HepG2 (cell line): ENCODE data around the gene SMAD7. TPM values are rescaled to one million over a fixed set of nuclear protein-coding genes. Genes with fewer than 3 reads are reported as not detected.

Experiments
- BHLHE40 ChIP-seq: IDR thresholded peaks from 2 replicates; pipeline ENCODE4 v1.6.1; 2011; ENCODE audit warnings: low read length, improper control_type of control experiment
- CEBPG ChIP-seq: IDR thresholded peaks from 2 replicates; pipeline ENCODE4 v1.6.1; 2016
- GLI4 ChIP-seq: sonication (generic); formaldehyde crosslinking; IDR thresholded peaks from 2 replicates; pipeline ENCODE4 v1.5.1; 2020; ENCODE audit warnings: missing genetic modification reagents, mild to moderate bottlenecking, moderate library complexity, borderline replicate concordance
- NCOA5 ChIP-seq: sonication (generic); formaldehyde crosslinking; IDR thresholded peaks from 2 replicates; pipeline ENCODE4 v1.4.0; 2020; ENCODE audit warnings: missing genetic modification reagents
- RFXAP ChIP-seq: sonication (generic); formaldehyde crosslinking; IDR thresholded peaks from 2 replicates; pipeline ENCODE4 v1.4.0; 2020; ENCODE audit warnings: missing genetic modification reagents, borderline replicate concordance
- TEAD3 ChIP-seq: optimal IDR thresholded peaks from 2 replicates; pipeline ENCODE3; 2016; ENCODE audit warnings: borderline replicate concordance
- ZNF121 ChIP-seq: sonication (generic); formaldehyde crosslinking; IDR thresholded peaks from 2 replicates; pipeline ENCODE4 v1.5.0; 2020; ENCODE audit warnings: mild to moderate bottlenecking, missing genetic modification reagents
- ZNF274 ChIP-seq: sonication (generic); formaldehyde crosslinking; IDR thresholded peaks from 2 replicates; pipeline ENCODE4 v1.5.1; 2020; ENCODE audit warnings: mild to moderate bottlenecking, missing genetic modification reagents
- ZNF577 ChIP-seq: sonication (generic); formaldehyde crosslinking; IDR thresholded peaks from 2 replicates; pipeline ENCODE4 v1.4.0; 2020; ENCODE audit warnings: mild to moderate bottlenecking, low read depth, missing genetic modification reagents, borderline replicate concordance
- polyA plus RNA-seq, 8 experiments: library from polyadenylated mRNA; depleted of rRNA in 3 of 8; stranded (reverse) in 7 of 8; unstranded in 1 of 8; fragments of >200 nt; fragmentation: Illumina TruSeq in 4 of 8; extraction: Trizol in 4 of 8; gene quantifications; 2 replicates each; pipeline versions ENCODE4 v1.2.1 to v1.2.3, GENCODE V29; 2011 to 2016; ENCODE audit warnings: low read depth in 4 of 8, missing spikeins in 1 of 8, mixed read lengths in 1 of 8; ENCODE audit not compliant: insufficient read depth in 1 of 8
- total RNA-seq, 5 experiments: library from RNA; depleted of rRNA; stranded (reverse); fragments of >200 nt; fragmentation: Illumina TruSeq; extraction: Trizol; gene quantifications; 2 replicates each; pipeline ENCODE4 v1.2.3, GENCODE V29; 2016; ENCODE audit warnings: low read depth in 1 of 5
- TF ChIP-seq, protein P1 (sequence below), 2 experiments: sonication (generic) in 1 of 2; formaldehyde crosslinking in 1 of 2; IDR thresholded peaks; 2 replicates each; pipeline versions ENCODE4 v1.4.0 to v1.6.1; 2016 to 2020; ENCODE audit warnings: borderline replicate concordance in 1 of 2, low read depth in 1 of 2, mild to moderate bottlenecking in 1 of 2, missing genetic modification reagents in 1 of 2
- TF ChIP-seq, protein P2 (sequence below): sonication (generic); formaldehyde crosslinking; IDR thresholded peaks from 2 replicates; pipeline ENCODE4 v1.8.1; 2022; ENCODE audit warnings: low read depth, mild to moderate bottlenecking, missing genetic modification reagents

The SMAD7 gene
- total and polyA plus RNA-seq, 2 of the 13 experiments (the other 11 are each of a cell fraction or from before 2014, with no cell fraction given): 17.4 to 24.7 TPM

DNA sequence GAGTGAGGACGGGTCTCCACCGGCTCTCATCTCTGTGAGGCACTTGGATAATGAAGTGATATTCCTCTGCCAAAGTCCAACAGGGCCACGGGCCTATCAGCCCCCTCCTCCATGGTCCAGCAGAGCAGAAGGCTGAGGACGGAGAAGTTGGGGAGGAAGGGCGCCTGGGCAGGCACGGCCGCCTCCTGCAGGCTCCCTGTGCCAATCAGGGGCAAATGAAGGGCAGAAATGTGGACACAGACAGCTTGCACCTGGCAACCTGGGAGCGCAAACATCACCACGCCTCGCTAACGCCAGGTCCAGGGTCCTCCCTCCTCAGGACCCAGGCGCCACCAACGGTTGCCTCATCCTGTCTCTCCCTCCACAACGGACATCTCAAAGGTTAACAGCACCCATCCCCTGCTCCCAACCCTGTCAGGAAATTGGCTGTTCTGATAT, 24.3 kb downstream of the SMAD7 start (continued):
- no peak for TF ChIP-seq ZNF274 (CRISPR knock-in tag)
- TF ChIP-seq ZNF121: no peak
- TF ChIP-seq CEBPG: peak; percentile 94
- TF ChIP-seq BHLHE40: no peak
- TF ChIP-seq GLI4 (CRISPR knock-in tag): no peak
- TF ChIP-seq, protein P1, sequence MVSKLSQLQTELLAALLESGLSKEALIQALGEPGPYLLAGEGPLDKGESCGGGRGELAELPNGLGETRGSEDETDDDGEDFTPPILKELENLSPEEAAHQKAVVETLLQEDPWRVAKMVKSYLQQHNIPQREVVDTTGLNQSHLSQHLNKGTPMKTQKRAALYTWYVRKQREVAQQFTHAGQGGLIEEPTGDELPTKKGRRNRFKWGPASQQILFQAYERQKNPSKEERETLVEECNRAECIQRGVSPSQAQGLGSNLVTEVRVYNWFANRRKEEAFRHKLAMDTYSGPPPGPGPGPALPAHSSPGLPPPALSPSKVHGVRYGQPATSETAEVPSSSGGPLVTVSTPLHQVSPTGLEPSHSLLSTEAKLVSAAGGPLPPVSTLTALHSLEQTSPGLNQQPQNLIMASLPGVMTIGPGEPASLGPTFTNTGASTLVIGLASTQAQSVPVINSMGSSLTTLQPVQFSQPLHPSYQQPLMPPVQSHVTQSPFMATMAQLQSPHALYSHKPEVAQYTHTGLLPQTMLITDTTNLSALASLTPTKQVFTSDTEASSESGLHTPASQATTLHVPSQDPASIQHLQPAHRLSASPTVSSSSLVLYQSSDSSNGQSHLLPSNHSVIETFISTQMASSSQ (IDR thresholded peaks at IDR 0.05; ENCODE audit: low read depth): 0 out of 2 replicates have a peak, but pooled peaks have one; percentile 47
- TF ChIP-seq, protein P1 (CRISPR knock-in tag; IDR thresholded peaks at IDR 0.05; ENCODE audit: borderline replicate concordance): peak; percentile 89
- TF ChIP-seq, protein P2, sequence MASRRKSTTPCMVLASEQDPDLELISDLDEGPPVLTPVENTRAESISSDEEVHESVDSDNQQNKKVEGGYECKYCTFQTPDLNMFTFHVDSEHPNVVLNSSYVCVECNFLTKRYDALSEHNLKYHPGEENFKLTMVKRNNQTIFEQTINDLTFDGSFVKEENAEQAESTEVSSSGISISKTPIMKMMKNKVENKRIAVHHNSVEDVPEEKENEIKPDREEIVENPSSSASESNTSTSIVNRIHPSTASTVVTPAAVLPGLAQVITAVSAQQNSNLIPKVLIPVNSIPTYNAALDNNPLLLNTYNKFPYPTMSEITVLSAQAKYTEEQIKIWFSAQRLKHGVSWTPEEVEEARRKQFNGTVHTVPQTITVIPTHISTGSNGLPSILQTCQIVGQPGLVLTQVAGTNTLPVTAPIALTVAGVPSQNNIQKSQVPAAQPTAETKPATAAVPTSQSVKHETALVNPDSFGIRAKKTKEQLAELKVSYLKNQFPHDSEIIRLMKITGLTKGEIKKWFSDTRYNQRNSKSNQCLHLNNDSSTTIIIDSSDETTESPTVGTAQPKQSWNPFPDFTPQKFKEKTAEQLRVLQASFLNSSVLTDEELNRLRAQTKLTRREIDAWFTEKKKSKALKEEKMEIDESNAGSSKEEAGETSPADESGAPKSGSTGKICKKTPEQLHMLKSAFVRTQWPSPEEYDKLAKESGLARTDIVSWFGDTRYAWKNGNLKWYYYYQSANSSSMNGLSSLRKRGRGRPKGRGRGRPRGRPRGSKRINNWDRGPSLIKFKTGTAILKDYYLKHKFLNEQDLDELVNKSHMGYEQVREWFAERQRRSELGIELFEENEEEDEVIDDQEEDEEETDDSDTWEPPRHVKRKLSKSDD (CRISPR knock-in tag): no peak
- TF ChIP-seq RFXAP: 0 out of 2 replicates have a peak, but pooled peaks have one; percentile 50
- TF ChIP-seq TEAD3 (CRISPR knock-in tag): peak; percentile 15
- no peak for TF ChIP-seq NCOA5
- no peak for TF ChIP-seq ZNF577 (CRISPR knock-in tag)
